Hepatocyte (in vitro differentiated cells): ENCODE results near the gene ATG16L2. TPM values are rescaled to one million over a fixed set of nuclear protein-coding genes. Genes with fewer than 3 reads are reported as not detected.
"Not testable (repeated sequence)": the region's sequence is repeated elsewhere in the genome, so short reads cannot be mapped to it uniquely, and the experiment has no call there.

Source experiments
- DNase-seq: peaks from one replicate; pipeline ENCODE4 v3.0.0-alpha.2; 2016; ENCODE audit warnings: low spot score
- H2AFZ ChIP-seq: fragments of 200-600 bp; sonication (generic); 2 replicates; pipeline ENCODE4 v1.6.0; 2016; ENCODE audit warnings: antibody characterized with exemption, mild to moderate bottlenecking
- H3K27ac ChIP-seq: fragments of 200-600 bp; sonication (generic); 2 replicates; pipeline ENCODE4 v1.5.1; 2016; ENCODE audit warnings: mild to moderate bottlenecking
- H3K27me3 ChIP-seq: fragments of 200-600 bp; sonication (generic); 2 replicates; pipeline ENCODE4 v1.6.1; 2016
- H3K36me3 ChIP-seq: fragments of 200-600 bp; sonication (generic); replicated peaks from 2 replicates; pipeline ENCODE4 v1.5.1; 2016; ENCODE audit warnings: low read depth; ENCODE audit not compliant: insufficient read depth
- H3K4me1 ChIP-seq: fragments of 200-600 bp; sonication (generic); 2 replicates; pipeline ENCODE4 v1.5.1; 2016; ENCODE audit warnings: mild to moderate bottlenecking, moderate library complexity; ENCODE audit not compliant: insufficient read depth
- H3K4me2 ChIP-seq: fragments of 200-600 bp; sonication (generic); 2 replicates; pipeline ENCODE4 v1.6.0; 2016
- H3K4me3 ChIP-seq: fragments of 200-600 bp; sonication (generic); 2 replicates; pipeline ENCODE4 v1.5.1; 2016; ENCODE audit warnings: mild to moderate bottlenecking
- H3K79me2 ChIP-seq: fragments of 200-600 bp; sonication (generic); 2 replicates; pipeline ENCODE4 v1.6.0; 2017; ENCODE audit warnings: mild to moderate bottlenecking
- H3K9me2 ChIP-seq: fragments of 200-600 bp; sonication (generic); replicated peaks from 2 replicates; pipeline ENCODE4 v1.6.0; 2017; ENCODE audit warnings: mild to moderate bottlenecking; ENCODE audit not compliant: insufficient read depth
- H3K9me3 ChIP-seq: fragments of 200-600 bp; sonication (generic); 2 replicates; pipeline ENCODE4 v1.5.1; 2016; ENCODE audit warnings: low read depth, mild to moderate bottlenecking
- H4K20me1 ChIP-seq: fragments of 200-600 bp; sonication (generic); 2 replicates; pipeline ENCODE4 v1.6.0; 2016; ENCODE audit warnings: mild to moderate bottlenecking; ENCODE audit not compliant: insufficient read depth, poor library complexity, severe bottlenecking
- EZH2 ChIP-seq: fragments of 200-600 bp; sonication (generic); IDR thresholded peaks from 2 replicates; pipeline ENCODE4 v1.6.1; 2016; ENCODE audit warnings: antibody characterized with exemption, mild to moderate bottlenecking, borderline replicate concordance
- EZH2phosphoT487 ChIP-seq: fragments of 200-600 bp; sonication (generic); IDR thresholded peaks from one replicate; pipeline ENCODE4 v1.6.1; 2018; ENCODE audit warnings: antibody characterized with exemption, mild to moderate bottlenecking, low read depth, moderate library complexity; ENCODE audit not compliant: unreplicated experiment, severe bottlenecking
- WGBS: methylation state at CpG from one replicate; pipeline ENCODE4 v1.1.6; 2016; ENCODE audit warnings: low lambda C conversion rate; ENCODE audit errors: missing lambda C conversion rate; 5-methylcytosine and 5-hydroxymethylcytosine counted together
- polyA plus RNA-seq: library from polyadenylated mRNA; unstranded; fragments of >200 nt; fragmentation: Nextera tagmentation; extraction: Ambion mirVana; gene quantifications from 2 replicates; pipeline ENCODE4 v1.2.1, GENCODE V29; 2016
- total RNA-seq: library from RNA; depleted of rRNA; stranded (reverse); fragments of >200 nt; gene quantifications from 2 replicates; pipeline ENCODE4 v1.2.3, GENCODE V29; 2014
- TF ChIP-seq, protein P1 (sequence below): fragments of 200-600 bp; sonication (generic); IDR thresholded peaks from 2 replicates; pipeline ENCODE4 v1.5.1; 2016; ENCODE audit warnings: antibody characterized with exemption, mild to moderate bottlenecking; ENCODE audit not compliant: poor library complexity

The ATG16L2 gene
- total and polyA plus RNA-seq, 2 experiments from 2014 or later: 11.5 to 20.3 TPM

DNA sequence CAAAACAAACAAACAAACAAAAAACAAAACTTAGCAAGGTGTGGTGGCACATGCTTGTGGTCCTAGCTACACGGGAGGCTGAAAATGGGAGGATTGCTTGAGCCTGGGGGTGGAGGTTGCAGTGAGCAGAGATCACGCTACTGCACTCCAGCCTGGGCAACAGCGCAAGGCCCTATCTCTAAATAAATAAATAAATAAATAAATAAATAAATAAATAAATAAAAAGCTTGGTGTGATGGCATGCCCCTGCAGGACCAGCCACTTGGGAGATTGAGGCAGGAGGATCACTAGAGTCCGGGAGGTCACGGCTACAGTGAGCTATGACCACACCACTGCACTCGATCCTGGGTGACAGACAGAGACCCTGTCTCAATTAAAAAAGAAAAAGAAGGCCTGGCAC is 11.4 kb upstream of the ATG16L2 start:
- no peak for TF ChIP-seq EZH2
- no peak for TF ChIP-seq EZH2phosphoT487
- TF ChIP-seq, protein P1, sequence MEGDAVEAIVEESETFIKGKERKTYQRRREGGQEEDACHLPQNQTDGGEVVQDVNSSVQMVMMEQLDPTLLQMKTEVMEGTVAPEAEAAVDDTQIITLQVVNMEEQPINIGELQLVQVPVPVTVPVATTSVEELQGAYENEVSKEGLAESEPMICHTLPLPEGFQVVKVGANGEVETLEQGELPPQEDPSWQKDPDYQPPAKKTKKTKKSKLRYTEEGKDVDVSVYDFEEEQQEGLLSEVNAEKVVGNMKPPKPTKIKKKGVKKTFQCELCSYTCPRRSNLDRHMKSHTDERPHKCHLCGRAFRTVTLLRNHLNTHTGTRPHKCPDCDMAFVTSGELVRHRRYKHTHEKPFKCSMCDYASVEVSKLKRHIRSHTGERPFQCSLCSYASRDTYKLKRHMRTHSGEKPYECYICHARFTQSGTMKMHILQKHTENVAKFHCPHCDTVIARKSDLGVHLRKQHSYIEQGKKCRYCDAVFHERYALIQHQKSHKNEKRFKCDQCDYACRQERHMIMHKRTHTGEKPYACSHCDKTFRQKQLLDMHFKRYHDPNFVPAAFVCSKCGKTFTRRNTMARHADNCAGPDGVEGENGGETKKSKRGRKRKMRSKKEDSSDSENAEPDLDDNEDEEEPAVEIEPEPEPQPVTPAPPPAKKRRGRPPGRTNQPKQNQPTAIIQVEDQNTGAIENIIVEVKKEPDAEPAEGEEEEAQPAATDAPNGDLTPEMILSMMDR: no peak
- Histone ChIP-seq H3K27me3 (no peaks in the 10 kb centered on the region), H4K20me1 (no peaks in the 10 kb centered on the region), H3K4me1 (no peaks in the 10 kb centered on the region), H3K36me3 (no peaks in the 10 kb centered on the region), H3K4me3 (no peak overlapping the region), H2AFZ (no peak overlapping the region), H3K9me3 (no peaks in the 10 kb centered on the region), H3K27ac (no peak overlapping the region), H3K79me2 (no peaks in the 10 kb centered on the region), H3K9me2 (no peaks in the 10 kb centered on the region), H3K4me2 (no peak overlapping the region)
- DNase-seq: no peak
- WGBS: 92% methylated on average over 6 of the region's 6 CpGs

DNA sequence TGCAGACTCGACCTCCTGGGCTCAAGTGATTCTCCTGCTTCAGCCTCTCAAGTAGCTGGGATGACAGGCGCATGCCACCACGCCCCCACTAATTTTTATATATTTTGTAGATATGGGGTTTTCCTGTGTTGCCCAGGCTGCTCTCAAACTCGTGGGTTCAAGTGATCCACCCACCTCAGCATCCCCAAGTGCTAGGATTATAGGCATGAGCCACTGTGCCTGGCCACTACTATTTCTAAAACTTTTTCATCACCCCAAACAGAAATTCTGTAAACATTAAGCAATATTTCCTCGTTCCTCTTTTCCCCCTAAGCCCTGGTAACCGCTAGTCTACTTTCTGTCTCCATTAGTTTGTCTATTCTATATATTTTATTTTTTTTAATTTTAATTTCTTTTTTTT is 9.0 kb upstream of the ATG16L2 start:
- Histone ChIP-seq H3K4me3 (no peak overlapping the region), H4K20me1 (no peaks in the 10 kb centered on the region), H3K27ac (no peak overlapping the region), H2AFZ (no peak overlapping the region), H3K9me3 (no peaks in the 10 kb centered on the region), H3K79me2 (no peaks in the 10 kb centered on the region), H3K9me2 (no peaks in the 10 kb centered on the region), H3K36me3 (no peaks in the 10 kb centered on the region), H3K4me2 (no peak overlapping the region), H3K4me1 (no peaks in the 10 kb centered on the region), H3K27me3 (no peaks in the 10 kb centered on the region)
- no peak for DNase-seq
- TF ChIP-seq EZH2phosphoT487: no peak
- TF ChIP-seq, protein P1: no peak
- no peak for TF ChIP-seq EZH2
- WGBS: 90% methylated on average over 6 of the region's 6 CpGs

DNA sequence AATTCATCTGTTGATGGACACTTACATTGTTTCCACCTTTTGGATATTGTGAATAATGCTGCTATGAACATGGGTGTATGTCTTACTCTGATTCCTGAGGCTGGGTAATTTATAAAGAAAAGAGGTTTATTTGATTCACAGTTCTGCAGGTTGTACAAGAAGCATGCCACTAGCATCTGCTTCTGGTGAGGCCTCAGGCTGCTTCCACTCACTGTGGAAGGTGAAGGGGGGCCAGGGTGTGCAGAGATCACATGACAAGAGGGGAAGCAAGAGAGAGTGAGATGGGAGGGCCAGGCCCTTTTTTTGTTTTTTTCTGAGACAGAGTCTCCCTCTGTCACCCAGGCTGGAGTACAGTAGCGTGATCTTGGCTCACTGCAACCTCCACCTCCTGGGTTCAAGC is 7.8 kb upstream of the ATG16L2 start:
- not testable (repeated sequence) for DNase-seq, H3K4me3 ChIP-seq, H3K4me1 ChIP-seq, H3K9me3 ChIP-seq, H3K27me3 ChIP-seq, H3K79me2 ChIP-seq, H3K4me2 ChIP-seq, H4K20me1 ChIP-seq, H3K27ac ChIP-seq, H3K9me2 ChIP-seq, H2AFZ ChIP-seq, H3K36me3 ChIP-seq
- 100% methylated on average over 1 of the region's 1 CpG for WGBS

DNA sequence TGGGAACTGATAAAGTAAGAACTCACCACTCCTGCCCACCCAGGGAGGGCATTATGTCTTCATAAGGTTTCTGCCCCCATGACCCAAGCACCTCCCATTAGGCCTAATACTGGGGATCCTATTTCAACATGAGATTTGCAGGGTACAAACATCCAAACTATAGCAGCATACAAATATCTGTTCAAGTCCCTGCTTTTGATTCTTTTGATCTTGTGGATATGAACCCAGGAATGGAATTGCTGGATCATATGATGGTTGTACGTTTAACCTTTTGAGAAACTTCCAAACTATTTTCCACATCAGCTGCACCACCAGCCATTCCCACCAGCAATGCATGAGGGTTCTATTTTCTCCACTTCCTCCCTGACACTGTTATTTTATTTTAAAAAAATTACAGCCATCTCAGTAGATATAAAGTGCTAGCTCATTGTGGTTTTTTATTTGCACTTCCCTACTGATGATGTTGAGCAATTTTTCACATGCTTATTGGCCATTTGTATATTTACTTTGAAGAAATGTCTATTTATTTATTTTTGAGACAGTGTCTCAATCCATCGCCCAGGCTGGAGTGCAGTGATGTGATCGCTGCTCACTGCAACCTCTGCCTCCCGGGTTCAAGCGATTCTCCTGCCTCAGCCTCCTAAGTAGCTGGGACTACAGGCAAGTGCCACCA is 7.1 kb upstream of the ATG16L2 start:
- Histone ChIP-seq H3K79me2 (peaks cover 9% of the 10 kb centered on the region), H3K9me3 (no peaks in the 10 kb centered on the region), H3K36me3 (no peaks in the 10 kb centered on the region), H4K20me1 (no peaks in the 10 kb centered on the region), H3K27me3 (no peaks in the 10 kb centered on the region), H3K9me2 (no peaks in the 10 kb centered on the region), H3K27ac (no peak overlapping the region), H3K4me1 (peaks cover 3% of the 10 kb centered on the region), H2AFZ (no peak overlapping the region), H3K4me3 (no peak overlapping the region), H3K4me2 (no peak overlapping the region)
- 88% methylated on average over 5 of the region's 5 CpGs for WGBS
- TF ChIP-seq EZH2phosphoT487 (no peak), EZH2 (no peak)
- TF ChIP-seq, protein P1: no peak
- no peak for DNase-seq
